NCI-H2171 (cell line): ENCODE measurements around the gene LGALS12.

Source experiments
- DNase-seq: peaks from one replicate; lab custom pipeline; 2025; lab: John Stamatoyannopoulos, UW

Gene LGALS12

GRCh38 chr11:63560506-63561180 is 54.8 kb downstream of the LGALS12 start:
- no peak for DNase-seq

GRCh38 chr11:63563201-63564055 is 57.5 kb downstream of the LGALS12 start, which contains the start of gene PLAAT2:
TSS of gene PLAAT2 (minus strand) at chr11:63563379. CDS start at chr11:63563324, 55 bp downstream.
- no peak for DNase-seq

- no peak for DNase-seq
These were observed 58.3 kb downstream of the LGALS12 start for GRCh38 chr11:63564056-63564774.

GRCh38 chr11:63564784-63565350 is 59.0 kb downstream of the LGALS12 start:
- no peak for DNase-seq
